Measurements from ENCODE around the gene SCN4A.
"Not testable (repeated sequence)": the region's sequence is repeated elsewhere in the genome, so short reads cannot be mapped to it uniquely, and the experiment has no call there.

SCN4A gene

DNA sequence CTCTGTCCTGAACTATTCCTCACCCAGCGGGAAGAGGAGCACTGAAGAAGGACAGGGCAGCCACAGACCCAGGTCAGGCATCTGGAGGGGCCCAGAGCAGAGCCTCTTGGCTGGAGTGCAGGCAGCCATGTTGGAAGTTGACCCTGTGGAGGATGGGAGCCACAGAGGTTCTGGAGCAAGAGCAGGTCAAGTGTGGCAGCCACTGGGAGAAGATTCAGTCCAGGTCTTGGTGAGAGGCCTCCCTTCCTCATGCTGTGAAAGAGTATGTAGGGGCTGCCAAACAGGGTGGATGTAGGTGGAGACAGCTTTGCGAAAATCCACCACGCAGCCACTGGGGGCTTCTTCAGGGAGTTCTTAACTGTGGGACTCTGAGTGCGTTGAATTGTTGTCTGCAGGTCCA is 40.0 kb downstream of the SCN4A start:
- DNase-seq: no peak

DNA sequence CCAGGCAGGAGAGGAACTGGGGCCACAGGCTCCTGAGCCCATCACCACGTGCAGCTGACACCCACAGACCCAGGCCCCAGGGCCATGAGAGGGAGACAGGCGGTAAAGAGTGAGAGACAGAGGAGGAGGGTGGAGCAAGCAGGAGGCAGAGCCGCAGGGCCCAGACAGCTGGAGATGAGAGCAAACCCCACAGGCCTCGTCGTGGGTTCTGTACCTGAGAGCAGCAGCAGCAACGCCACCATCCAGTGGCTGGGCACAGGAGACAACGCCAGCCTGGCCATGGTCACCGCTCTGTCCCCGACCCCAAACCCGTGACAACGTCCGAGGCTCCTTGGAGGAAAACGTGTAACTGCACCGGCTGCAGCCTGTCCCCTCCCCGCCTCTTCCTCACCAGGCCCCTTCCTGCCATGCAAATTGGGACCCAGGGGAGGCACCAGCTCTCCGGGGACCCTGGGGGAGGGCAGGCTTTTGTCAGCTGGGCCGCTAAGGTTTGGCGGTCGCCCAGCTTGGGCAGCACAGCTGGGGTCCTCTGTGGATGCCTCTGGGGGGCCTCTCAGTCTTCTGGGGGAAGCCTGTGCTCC is 40.6 kb downstream of the SCN4A start, which contains the start of gene CD79B:
CD79B (minus strand) TSS at position 351 of the 581 bp plus-strand sequence; CDS start at position 281, 70 bp downstream.
- peak in 1 of 5 donors; percentile 50 for DNase-seq

DNA sequence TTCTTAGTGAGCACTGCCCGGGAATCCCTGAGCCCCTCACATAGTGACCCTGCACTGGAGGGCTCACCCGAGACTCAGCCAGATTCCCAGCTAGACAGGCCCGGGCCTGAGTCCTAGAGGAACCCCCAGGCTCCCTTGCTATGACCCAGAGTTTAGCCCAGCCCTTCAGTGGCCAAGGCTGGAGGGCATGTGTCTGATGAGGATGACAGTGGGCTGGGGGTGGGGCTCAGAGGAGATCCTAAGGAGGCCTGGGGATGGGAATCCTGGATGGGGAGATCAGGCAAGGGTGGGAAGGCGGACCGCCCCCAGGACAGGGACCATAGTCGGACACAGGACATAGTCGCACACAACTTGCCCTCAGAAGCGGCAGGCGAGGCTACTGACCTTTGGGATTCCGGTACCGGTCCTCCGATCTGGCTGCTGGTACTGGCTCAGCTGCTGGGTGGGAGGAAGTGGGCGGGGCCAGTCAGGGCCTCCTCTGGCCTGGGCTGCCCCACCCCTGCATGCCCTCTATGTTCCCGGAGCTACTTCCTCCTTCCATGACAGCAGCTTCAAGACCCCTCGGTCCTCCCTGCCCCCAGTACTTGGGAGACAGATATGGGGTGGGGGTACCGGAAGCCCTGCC is 41.7 kb downstream of the SCN4A start:
- DNase-seq: peak; percentile 54 to 75 (median 58)

DNA sequence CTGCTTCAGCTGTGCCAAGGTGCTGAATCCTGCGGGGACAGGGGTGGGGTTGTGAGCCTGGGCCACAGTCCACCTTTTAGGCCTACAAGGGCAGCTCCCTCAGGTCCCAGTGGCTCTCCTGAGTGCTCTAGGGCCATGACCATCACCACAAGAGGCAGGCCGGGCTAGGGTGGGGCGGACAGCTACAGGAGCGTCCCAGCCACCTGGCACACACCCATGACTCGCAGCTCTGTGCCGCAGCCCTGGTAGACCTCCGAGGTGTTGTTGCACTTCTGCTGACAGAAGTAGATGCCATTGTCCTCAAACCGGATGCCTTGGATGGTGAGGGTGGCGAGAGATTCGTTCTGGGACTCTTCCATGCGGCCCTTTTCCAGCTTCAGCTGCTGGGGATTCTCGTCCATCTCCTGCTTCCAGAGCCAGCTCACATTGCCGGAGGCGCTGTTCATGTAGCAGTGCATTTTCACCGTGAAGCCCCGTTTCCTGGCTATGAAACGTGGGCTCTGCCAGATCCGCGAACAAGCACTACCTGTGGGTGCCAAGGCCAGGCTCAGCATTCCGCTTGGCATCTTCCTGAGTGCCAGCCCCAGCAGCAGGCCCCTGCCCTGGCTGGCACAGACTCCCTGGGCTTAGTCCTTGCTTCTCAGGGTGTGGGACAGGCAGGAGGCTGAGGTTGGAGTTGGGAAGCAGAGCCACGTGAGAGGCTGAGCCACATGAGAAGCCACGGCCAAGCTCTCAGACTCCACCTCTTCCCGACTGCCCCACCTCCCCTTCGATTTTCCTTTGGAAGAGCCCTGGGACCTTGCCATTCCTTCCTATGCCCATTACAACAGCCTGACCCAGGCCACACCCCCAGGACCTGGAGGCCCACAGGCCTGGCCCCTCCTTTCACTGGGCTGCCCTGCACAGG is 42.6 kb downstream of the SCN4A start:
- no peak for DNase-seq

DNA sequence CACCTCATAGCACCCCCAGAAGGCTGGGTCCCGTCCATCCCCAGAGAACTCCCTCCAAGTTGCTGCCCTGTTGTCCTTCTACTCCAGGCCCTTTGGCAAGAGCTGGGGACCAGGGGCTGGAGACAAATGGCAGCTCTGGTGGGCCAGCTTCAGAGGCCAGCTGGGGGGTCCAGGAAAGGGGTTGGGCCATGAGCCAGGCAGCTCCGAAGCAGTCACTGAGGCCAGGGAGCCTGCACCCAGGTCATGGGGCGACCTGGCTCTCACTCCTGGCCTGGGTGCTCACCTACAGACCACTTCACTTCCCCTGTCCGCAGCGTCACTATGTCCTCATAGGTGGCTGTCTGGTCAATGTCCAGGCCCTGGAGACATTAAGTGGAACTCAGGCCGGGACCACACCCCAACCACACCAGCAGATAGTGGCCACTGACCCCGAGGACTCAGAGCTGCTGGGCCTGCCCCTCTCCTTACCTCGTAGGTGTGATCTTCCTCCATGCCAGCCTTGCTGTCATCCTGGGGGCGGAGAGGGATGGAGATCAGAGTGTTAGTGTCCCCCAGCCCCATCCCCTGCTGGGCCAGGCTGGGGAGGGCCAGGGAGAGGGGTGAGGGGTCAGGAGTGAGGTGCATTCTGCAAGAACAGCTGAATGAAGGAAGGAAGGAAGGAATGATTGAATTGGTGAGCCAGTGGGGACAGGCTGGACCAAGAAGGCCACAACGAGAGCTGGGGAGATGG is 43.6 kb downstream of the SCN4A start:
- DNase-seq: no peak

DNA sequence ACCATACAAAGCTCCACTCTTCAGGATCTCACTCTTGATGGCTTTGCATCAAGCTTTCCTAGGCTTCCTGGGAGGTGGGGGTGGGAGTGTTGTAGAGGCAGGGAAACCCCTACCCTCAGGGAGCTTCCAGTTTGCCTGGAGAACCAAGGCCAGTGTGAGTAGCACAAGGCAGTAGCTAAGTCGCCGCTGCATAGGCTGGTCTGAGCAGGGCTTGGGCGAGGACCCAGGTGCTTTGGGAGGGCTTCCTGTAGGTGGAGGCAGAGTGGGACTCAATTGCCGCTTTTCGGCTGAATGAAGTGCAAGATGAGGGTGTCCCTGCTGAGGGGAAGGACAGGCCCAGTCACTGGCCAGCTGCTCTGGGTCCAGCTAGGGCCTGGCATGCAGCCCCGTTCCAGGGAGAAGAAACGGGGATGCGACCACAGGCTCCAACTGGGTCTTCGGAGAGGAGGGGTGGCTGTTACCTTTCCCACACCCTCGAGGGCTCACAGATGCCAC is 44.5 kb downstream of the SCN4A start:
- DNase-seq: no peak

DNA sequence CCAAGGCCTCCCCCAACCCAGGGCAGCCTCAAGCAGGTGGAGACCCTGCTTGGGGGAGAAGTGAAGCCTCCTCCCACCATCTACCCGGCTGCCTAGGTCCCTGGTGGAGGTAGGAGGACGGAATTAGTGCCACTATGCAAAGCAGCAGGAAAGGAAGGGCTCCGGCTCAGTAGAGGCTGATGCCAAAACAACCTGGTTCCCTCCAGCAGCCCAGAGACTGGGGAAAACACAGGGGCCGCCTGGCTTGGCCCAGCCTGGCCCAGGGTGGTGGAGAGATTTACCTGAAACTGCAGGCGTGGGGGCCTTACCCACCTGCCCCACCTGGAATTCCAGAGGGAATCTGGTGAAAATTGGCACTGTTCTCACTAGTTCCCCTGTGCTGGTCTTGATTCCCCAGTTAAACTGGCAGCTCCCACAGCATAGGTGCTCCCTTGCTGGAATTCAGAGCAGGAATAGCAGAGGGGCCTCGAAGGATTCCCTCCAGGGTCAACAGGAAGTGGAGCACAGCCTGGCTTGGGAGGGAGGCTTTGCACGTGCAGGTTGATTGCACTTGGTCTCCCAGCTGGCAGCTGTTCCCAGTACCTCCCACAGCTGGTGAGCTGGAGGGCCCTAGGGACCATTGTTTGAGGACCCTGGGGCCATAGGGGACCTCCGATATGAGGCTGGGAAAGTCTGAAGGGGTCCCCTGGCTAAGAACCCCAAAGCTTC is 45.1 kb downstream of the SCN4A start:
- no peak for DNase-seq

DNA sequence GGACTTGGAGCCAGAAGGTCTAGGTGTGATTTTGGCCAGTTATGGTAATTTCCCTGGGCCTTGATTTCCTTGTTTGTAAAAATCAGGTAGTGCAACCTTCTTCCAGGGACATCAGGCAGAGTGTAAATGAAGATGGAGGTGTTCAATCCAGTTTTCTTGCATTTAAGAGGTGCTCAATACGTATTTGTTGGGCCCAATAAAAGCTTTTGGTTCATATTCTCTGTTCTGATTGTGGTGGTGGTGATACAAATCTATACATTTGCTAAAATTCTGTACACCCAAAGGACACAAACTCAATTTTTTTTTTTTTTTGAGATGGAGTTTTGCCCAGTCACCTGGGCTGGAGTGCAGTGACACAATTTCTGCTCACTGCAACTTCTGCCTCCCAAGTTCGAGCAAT is 46.6 kb downstream of the SCN4A start:
- DNase-seq: no peak

DNA sequence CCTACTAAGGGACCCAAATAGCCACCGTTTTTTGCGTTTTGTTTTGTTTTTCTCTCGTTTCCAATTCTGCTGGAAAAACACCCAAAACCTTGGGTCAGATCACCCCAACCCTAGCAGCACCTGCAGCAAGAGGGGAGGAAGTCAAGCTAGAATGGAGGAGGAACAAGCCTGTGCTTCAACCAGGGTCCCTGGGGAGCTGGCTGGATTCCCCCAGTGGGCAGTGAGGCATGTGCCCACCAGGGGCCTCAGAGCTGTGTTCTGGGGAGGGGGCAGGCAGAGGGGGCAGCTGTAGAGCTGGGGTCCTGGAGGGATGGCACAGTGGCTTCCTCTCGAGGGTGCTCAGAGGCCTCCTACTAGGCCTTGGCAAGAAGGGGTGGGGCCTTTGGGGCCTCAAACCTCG is 47.1 kb downstream of the SCN4A start:
- no peak for DNase-seq

DNA sequence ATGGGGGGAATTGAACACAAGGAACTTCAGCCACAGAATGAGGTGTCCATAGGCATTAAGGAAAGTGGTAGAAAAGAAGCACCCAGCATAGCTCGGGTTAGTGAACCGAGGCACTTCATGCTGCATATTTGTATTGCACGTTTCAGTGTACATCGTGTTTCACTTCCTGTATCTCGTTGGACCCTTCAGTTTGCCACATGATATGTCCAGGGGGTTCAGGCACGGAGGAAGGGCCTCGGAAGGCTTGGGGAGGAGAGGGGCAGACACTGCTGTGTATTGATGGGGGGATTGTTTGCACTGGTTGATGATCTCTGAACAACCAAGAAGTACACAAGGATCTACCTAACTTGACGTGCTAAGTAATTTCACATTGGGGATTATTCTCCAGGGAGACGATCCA is 50.3 kb downstream of the SCN4A start:
- DNase-seq: not testable (repeated sequence)

DNA sequence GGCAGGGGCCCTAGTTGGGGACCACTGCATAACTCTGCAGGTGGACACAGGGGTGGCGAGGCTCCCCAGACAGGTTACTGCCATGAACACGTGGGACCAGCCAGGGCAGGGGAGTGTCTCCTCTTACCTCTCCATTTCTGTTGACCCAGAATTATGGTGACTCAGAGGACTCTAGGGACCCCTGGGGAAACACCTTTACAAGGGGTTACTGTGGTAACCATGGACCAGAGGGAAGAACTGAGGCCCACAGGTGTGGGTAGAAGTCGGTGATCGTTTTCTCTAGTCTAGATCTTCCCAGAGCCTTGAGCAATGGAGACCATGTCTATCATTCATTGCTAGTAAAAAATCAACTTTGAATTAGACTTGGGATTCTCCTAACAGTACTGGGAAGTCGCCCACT is 51.9 kb downstream of the SCN4A start:
- DNase-seq: not testable (repeated sequence)

DNA sequence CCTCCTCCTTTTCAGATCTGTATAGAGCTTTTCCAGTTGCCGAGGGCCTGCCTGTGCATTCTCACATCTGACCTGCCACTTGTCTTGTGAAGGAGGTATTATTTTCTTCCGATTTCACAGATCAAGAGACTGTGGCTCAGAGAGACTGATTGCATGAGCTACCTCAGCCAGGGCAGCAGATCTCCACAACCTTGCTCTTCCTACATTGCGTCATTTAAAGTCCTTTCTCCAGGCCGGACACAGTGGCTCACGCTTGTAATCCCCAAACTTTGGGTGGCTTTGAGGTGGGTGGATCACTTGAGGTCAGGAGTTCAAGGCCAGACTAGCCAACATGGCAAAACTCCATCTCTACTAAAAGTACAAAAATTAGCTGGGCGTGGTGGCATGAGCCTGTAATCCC is 52.7 kb downstream of the SCN4A start:
- DNase-seq: not testable (repeated sequence)

DNA sequence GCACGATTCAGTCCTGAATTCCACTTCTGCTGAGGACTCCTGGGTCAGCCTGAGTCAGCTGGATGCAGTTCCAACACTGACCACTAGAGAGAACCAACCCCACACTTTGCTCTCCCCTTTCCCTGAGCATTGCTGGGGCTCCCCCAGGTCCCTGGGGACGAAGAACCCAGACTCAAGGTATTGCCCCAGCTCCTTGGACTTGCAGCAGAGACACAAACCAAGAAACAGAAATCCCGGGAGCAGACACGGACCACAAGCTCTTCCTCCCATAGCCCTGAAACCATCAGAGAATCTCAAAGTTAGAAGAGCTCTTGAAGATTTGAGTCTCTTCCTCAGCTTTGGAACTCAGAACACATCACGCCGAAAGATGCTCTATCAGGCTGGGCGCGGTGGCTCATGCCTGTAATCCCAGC is 53.4 kb downstream of the SCN4A start:
- DNase-seq: peak; percentile 39 to 76 (median 61)

DNA sequence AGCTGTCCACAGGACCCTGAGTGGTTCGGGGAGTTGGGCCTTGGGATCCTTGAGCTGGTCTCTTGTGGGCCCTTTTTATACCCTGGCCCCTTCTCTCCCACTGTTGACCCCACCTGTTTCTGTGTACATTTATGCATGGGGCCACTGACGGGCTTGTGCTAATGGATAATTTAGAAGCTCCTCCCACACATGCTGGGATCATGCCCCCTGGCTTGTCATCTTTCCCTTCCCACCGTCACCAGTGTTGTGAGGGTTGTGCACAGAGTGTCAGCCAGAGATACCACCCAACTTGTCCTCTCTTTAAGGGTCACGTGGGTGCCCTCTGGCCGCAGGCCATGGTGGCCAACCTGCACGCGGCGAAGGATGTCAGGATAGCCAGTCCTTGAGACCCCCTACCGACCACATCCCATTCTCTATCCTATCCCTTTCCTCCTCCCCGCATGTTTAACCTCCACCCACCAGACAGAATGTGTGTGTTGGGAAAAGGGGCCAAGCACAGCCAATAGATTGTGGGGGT is 53.9 kb downstream of the SCN4A start, which contains the start of gene GH1:
GH1 (minus strand) TSS at position 51 of the 517 bp plus-strand sequence. CDS start 63 bp downstream, outside the sequence.
- DNase-seq: not testable (repeated sequence)

DNA sequence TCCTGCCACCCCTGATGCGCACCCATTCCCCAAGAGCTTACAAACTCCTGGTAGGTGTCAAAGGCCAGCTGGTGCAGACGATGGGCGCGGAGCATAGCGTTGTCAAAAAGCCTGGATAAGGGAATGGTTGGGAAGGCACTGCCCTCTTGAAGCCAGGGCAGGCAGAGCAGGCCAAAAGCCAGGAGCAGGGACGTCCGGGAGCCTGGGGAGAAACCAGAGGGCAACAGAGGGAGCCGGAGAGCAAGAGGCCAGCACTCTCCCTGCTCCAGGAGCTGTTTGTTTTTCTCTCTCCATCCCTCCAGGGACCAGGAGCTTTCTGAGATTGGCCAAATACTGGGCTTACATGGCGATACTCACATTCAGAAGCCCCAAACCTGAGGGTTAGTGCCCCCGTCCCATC is 54.4 kb downstream of the SCN4A start:
- DNase-seq: no peak

DNA sequence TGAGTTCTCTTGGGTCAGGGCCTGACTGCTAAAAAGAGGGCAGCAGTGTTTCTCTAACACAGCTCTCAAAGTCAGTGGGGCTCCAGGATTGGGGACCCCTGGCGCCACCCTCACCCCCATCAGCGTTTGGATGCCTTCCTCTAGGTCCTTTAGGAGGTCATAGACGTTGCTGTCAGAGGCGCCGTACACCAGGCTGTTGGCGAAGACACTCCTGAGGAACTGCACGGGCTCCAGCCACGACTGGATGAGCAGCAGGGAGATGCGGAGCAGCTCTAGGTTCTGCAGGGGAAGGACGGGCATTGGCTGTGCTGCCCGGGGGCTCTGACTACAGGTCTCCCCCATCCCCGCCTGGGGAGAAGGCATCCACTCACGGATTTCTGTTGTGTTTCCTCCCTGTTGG is 55.1 kb downstream of the SCN4A start:
- no peak for DNase-seq

DNA sequence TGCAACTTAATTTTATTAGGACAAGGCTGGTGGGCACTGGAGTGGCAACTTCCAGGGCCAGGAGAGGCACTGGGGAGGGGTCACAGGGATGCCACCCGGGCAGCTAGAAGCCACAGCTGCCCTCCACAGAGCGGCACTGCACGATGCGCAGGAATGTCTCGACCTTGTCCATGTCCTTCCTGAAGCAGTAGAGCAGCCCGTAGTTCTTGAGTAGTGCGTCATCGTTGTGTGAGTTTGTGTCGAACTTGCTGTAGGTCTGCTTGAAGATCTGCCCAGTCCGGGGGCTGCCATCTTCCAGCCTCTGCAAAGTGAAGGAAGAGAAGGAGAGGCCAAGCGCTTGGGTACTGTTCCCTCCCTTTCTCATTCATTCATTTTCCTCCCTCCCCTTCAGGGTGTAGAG is 55.5 kb downstream of the SCN4A start:
- DNase-seq: not testable (repeated sequence)

DNA sequence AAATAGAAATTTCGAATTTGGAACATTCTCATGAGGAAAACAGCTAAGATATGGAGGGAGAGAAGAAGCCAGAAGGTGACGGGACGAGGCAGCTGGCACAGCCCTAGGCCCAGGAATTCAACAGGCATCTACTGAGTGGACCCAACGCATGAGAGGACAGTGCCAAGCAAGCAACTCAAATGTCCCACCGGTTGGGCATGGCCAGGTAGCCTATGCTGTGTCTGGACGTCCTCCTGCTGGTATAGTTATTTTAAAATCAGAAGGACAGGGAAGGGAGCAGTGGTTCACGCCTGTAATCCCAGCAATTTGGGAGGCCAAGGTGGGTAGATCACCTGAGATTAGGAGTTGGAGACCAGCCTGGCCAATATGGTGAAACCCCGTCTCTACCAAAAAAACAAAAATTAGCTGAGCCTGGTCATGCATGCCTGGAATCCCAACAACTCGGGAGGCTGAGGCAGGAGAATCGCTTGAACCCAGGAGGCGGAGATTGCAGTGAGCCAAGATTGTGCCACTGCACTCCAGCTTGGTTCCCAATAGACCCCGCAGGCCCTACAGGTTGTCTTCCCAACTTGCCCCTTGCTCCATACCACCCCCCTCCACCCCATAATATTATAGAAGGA is 56.0 kb downstream of the SCN4A start:
- no peak for DNase-seq

DNA sequence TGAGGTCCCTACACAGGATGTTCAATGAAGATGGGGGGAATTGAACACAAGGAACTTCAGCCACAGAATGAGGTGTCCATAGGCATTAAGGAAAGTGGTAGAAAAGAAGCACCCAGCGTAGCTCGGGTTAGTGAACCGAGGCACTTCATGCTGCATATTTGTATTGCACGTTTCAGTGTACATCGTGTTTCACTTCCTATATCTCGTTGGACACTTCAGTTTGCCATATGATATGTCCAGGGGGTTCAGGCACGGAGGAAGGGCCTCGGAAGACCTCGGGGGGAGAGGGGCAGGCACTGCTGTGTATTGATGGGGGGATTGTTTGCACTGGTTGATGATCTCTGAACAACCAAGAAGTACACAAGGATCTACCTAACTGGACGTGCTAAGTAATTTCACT is 57.0 kb downstream of the SCN4A start:
- DNase-seq: not testable (repeated sequence)

DNA sequence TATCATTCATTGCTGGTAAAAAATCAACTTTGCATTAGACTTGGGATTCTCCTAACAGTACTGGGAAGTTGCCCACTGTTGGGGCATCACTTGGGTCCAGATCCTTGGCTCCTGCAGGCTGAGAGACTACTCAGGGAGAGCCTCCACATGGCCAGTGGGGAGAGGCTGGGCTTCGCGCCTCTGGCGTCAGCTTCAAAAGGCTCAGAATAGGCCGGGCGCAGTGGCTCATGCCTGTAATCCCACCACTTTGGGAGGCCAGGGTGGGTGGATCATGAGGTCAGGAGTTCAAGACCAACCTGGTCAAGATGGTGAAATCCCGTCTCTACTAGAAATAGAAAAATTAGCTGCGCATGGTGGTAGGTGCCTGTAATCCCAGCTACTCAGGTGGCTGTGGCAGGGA is 58.2 kb downstream of the SCN4A start:
- DNase-seq: no peak

DNA sequence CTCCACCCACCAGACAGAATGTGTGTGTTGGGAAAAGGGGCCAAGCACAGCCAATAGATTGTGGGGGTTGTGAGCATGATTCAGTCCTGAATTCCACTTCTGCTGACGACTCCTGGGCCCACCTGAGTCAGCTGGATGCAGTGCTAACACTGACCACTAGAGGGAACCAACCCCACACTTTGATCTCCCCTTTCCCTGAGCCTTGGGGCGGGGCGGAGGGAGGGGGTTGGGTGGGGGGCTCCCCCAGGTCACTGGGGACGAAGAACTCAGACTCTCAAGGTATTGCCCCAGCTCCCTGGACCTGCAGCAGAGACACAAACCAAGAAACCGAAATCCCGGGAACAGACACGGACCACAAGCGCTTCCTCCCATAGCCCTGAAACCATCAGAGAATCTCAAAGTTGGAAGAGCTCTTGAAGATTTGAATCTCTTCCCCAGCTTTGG is 61.0 kb downstream of the SCN4A start:
- peak; percentile 20 to 54 (median 42) for DNase-seq

Data from T-helper 1 cell (primary cell).